ENCODE data around the gene DHX35.

DHX35 gene

GRCh38 chr20:38997622-38998021 lies 35.5 kb downstream of the DHX35 start:
- DNase-seq (ENCODE audit: extremely low read depth, low read depth): no peak
- no peak overlapping the region for H3K4me3 ChIP-seq (replicated peaks; ENCODE audit: low read depth, low read length)
- TF ChIP-seq CTCF (IDR thresholded peaks at IDR 0.05; ENCODE audit: low read depth, low read length, missing control alignments): no peak

- no peak for TF ChIP-seq CTCF (IDR thresholded peaks at IDR 0.05; ENCODE audit: low read depth, low read length, missing control alignments)
- no peak overlapping the region for H3K4me3 ChIP-seq (replicated peaks; ENCODE audit: low read depth, low read length)
- DNase-seq (ENCODE audit: extremely low read depth, low read depth): no peak
These were observed 37.1 kb downstream of the DHX35 start for GRCh38 chr20:38999217-38999616.

- no peak for TF ChIP-seq CTCF (IDR thresholded peaks at IDR 0.05; ENCODE audit: low read depth, low read length, missing control alignments)
These were observed 38.1 kb downstream of the DHX35 start for GRCh38 chr20:38999965-39000910.

GRCh38 chr20:39004508-39004907 lies 42.4 kb downstream of the DHX35 start:
- no peak for DNase-seq (ENCODE audit: extremely low read depth, low read depth)
- H3K4me3 ChIP-seq (replicated peaks; ENCODE audit: low read depth, low read length): no peak overlapping the region
- no peak for TF ChIP-seq CTCF (IDR thresholded peaks at IDR 0.05; ENCODE audit: low read depth, low read length, missing control alignments)

More at GRCh38 chr20:38999965-39000910, 38.1 kb downstream of the DHX35 start:
- H3K4me3 ChIP-seq (replicated peaks; ENCODE audit: low read depth, low read length): no peak overlapping the region
- no peak for DNase-seq (ENCODE audit: extremely low read depth, low read depth)

- DNase-seq (ENCODE audit: extremely low read depth, low read depth): no peak
- H3K4me3 ChIP-seq (replicated peaks; ENCODE audit: low read depth, low read length): no peak overlapping the region
- TF ChIP-seq CTCF (IDR thresholded peaks at IDR 0.05; ENCODE audit: low read depth, low read length, missing control alignments): no peak
These were observed 47.2 kb downstream of the DHX35 start for GRCh38 chr20:39009348-39009747.

GRCh38 chr20:39010496-39010895 lies 48.4 kb downstream of the DHX35 start:
- DNase-seq (ENCODE audit: extremely low read depth, low read depth): no peak
- no peak for TF ChIP-seq CTCF (IDR thresholded peaks at IDR 0.05; ENCODE audit: low read depth, low read length, missing control alignments)
- no peak overlapping the region for H3K4me3 ChIP-seq (replicated peaks; ENCODE audit: low read depth, low read length)
